B cell (primary cell): ENCODE results near the gene EFHD2. TPM values are rescaled to one million over a fixed set of nuclear protein-coding genes. Genes with fewer than 3 reads are reported as not detected.

ENCODE experiments used
- ATAC-seq: fragments of 200-7000 bp; cut with Tn5 transposase; one replicate; pipeline ENCODE4 v1.10.0; 2021; ENCODE audit warnings: low read depth, mild to moderate bottlenecking, moderate number of reproducible peaks, moderate library complexity
- CTCF ChIA-PET: fragments of 350-600 bp; sonication (Branson Sonifier 250); formaldehyde crosslinking; loops from one replicate; lab custom pipeline; 2021; ENCODE audit warnings: antibody characterized with exemption, inconsistent platforms; lab: Charles Lee
- POLR2A ChIA-PET: fragments of 350-600 bp; sonication (Branson Sonifier 250); formaldehyde crosslinking; loops from one replicate; lab custom pipeline; 2021; ENCODE audit warnings: antibody characterized with exemption; lab: Charles Lee
- DNase-seq: peaks from one replicate; pipeline ENCODE4 v3.0.0; 2013
- H2AFZ ChIP-seq: 2 replicates; pipeline ENCODE4 v1.6.1; 2012; ENCODE audit warnings: mild to moderate bottlenecking, low read depth, low read length; ENCODE audit not compliant: insufficient read depth, poor library complexity, severe bottlenecking
- H3K27ac ChIP-seq, 2 donors: 1 replicate in 1 of 2; 2 replicates in 1 of 2; pipeline ENCODE4 v1.5.1; 2012 to 2013; ENCODE audit warnings: low read length in 2 of 2, mild to moderate bottlenecking in 2 of 2, moderate library complexity in 1 of 2
- H3K27me3 ChIP-seq, 4 experiments: fragments of 200-600 bp in 1 of 4; sonication (generic) in 1 of 4; replicated peaks in 1 of 4; 1 replicate in 2 of 4; 2 replicates in 2 of 4; pipeline versions ENCODE4 v1.6.1 to v1.7.0; 2013 to 2016; ENCODE audit warnings: low read length in 3 of 4, mild to moderate bottlenecking in 2 of 4, mixed read lengths in 1 of 4, moderate library complexity in 1 of 4; ENCODE audit not compliant: insufficient read depth in 4 of 4, control insufficient read depth in 3 of 4; ENCODE audit errors: control extremely low read depth in 1 of 4
- H3K36me3 ChIP-seq, 2 experiments: replicated peaks in 1 of 2; 1 replicate in 1 of 2; 2 replicates in 1 of 2; pipeline versions ENCODE4 v1.6.1 to v1.7.1; 2013; ENCODE audit warnings: low read length in 1 of 2; ENCODE audit not compliant: insufficient read depth in 2 of 2, control insufficient read depth in 1 of 2; ENCODE audit errors: control extremely low read depth in 1 of 2, extremely low read depth in 1 of 2
- H3K4me1 ChIP-seq, 2 donors: fragments of 200-600 bp in 1 of 2; sonication (generic) in 1 of 2; 1 replicate in 1 of 2; 2 replicates in 1 of 2; pipeline versions ENCODE4 v1.5.1 to v1.6.1; 2013 to 2017; ENCODE audit warnings: low read length in 2 of 2; ENCODE audit not compliant: control insufficient read depth in 2 of 2, insufficient read depth in 2 of 2
- H3K4me2 ChIP-seq: replicated peaks from 2 replicates; pipeline ENCODE3; 2012; ENCODE audit warnings: mild to moderate bottlenecking, low read depth, low read length; ENCODE audit not compliant: poor library complexity, severe bottlenecking
- H3K4me3 ChIP-seq, 5 experiments: fragments of 200-600 bp in 1 of 5; sonication (generic) in 1 of 5; 1 replicate in 3 of 5; 2 replicates in 2 of 5; pipeline versions ENCODE4 v1.5.1 to v1.7.0; 2011 to 2016; ENCODE audit warnings: low read length in 4 of 5, mild to moderate bottlenecking in 4 of 5, low read depth in 2 of 5, control low read depth in 1 of 5, moderate library complexity in 1 of 5; ENCODE audit not compliant: insufficient read depth in 1 of 5; ENCODE audit errors: control extremely low read depth in 1 of 5, extremely low read depth in 1 of 5
- H3K79me2 ChIP-seq: fragments of 200-600 bp; sonication (generic); one replicate; pipeline ENCODE4 v1.6.0; 2016; ENCODE audit warnings: low read length; ENCODE audit not compliant: control insufficient read depth, insufficient read depth
- H3K9ac ChIP-seq: fragments of 200-600 bp; sonication (generic); 2 replicates; pipeline ENCODE4 v1.6.1; 2017; ENCODE audit warnings: mild to moderate bottlenecking, low read length, moderate library complexity
- H3K9me3 ChIP-seq, 3 donors: one replicate each; pipeline versions ENCODE4 v1.6.1 to v1.7.1; 2013; ENCODE audit warnings: low read length in 2 of 3; ENCODE audit not compliant: control insufficient read depth in 2 of 3, insufficient read depth in 1 of 3; ENCODE audit errors: control extremely low read depth in 1 of 3
- H4K20me1 ChIP-seq: 2 replicates; pipeline ENCODE4 v1.6.0; 2012; ENCODE audit warnings: mild to moderate bottlenecking, low read length; ENCODE audit not compliant: insufficient read depth, control insufficient read depth, poor library complexity, severe bottlenecking
- H3K27ac Mint-ChIP-seq: one replicate; pipeline ENCODE4 v1.8.0; 2021; ENCODE audit warnings: mixed read lengths
- H3K27me3 Mint-ChIP-seq: one replicate; pipeline ENCODE4 v1.8.0; 2021; ENCODE audit warnings: mixed read lengths
- H3K4me1 Mint-ChIP-seq: one replicate; pipeline ENCODE4 v1.8.0; 2021; ENCODE audit warnings: mixed read lengths
- H3K4me3 Mint-ChIP-seq: one replicate; pipeline ENCODE4 v1.8.0; 2021; ENCODE audit warnings: mixed read lengths
- H3K9me3 Mint-ChIP-seq: one replicate; pipeline ENCODE4 v1.8.0; 2022; ENCODE audit warnings: mixed read lengths; ENCODE audit not compliant: insufficient read depth
- EZH2 ChIP-seq: IDR thresholded peaks from 2 replicates; pipeline ENCODE4 v1.6.1; 2012; ENCODE audit warnings: borderline replicate concordance, low read depth, mild to moderate bottlenecking, moderate library complexity, low read length; ENCODE audit not compliant: insufficient read depth, poor library complexity, severe bottlenecking
- WGBS: methylation state at CpG from one replicate; pipeline ENCODE4 v1.1.5; 2013; ENCODE audit warnings: missing lambda C conversion rate; ENCODE audit not compliant: insufficient coverage; 5-methylcytosine and 5-hydroxymethylcytosine counted together
- intact Hi-C: fragments of 100-400 bp; cut with micrococcal nuclease; formaldehyde crosslinking; loops from one replicate; pipeline ENCODE4 v1.10.0; 2022
- polyA plus RNA-seq: library from polyadenylated mRNA; depleted of rRNA; stranded (reverse); fragments of >200 nt; gene quantifications from 2 replicates; pipeline ENCODE4 v1.2.3, GENCODE V29; 2012
- total RNA-seq, 2 donors: library from RNA; stranded (reverse); fragments of 120-200 nt in 1 of 2; gene quantifications; 1 replicate in 1 of 2; 2 replicates in 1 of 2; pipeline versions ENCODE4 v1.2.3 to v1.2.4, GENCODE V29; 2013 to 2022
- TF ChIP-seq, protein P1 (sequence below): fragments of 200-600 bp; IDR thresholded peaks from one replicate; pipeline ENCODE4 v1.8.0; 2022; ENCODE audit warnings: antibody characterized with exemption, mild to moderate bottlenecking

Gene EFHD2
- total and polyA plus RNA-seq, 2 donors (not counting 1 experiment from before 2014, with no cell fraction given): 39.3 to 67.2 TPM

DNA sequence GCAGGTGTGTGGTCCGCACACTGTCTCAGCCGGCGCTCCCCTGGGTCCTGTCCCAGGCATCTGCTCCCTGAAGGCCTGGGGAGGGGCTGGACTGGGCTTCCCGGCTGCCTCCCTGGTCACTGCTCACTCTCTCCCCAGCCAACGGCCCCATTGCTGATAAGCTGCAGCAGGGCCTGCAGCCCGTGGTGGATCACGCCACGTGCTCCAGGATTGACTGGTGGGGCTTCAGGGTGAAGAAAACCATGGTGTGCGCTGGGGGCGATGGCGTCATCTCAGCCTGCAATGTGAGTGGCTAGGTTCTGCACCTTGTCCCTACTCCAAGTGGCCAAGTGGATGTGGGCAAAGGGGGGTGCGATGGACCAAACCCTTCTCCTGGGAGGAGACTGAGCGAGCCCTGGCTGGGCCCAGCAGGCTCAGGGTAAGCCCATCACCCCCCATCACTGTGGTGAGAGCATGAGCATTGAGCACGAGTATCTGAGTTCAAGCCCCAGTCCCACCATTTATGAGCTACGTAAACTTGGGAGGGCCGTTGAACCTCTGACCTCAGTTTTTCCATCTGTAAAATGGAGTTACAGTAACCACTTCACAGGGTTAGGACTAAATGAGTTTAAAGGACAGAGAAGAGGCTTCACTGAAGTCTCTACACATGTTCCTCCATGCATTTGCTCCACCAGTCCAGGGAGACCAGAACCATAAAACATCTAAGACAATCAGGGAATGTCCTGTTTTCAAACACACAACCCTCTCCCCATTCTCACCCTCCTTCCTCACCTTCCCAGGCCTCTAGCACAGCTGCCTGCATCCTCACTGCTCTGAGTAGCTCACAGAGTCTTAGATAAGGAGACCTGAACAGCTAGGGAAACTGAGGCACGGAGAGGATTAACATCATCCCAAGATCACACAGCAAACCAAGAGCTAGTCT is 35.0 kb downstream of the EFHD2 start:
- H2AFZ ChIP-seq: no peak overlapping the region
- intact Hi-C loops: no loop called here
- ChIA-PET CTCF (interaction anchor here (0.8 to 1.7 kb wide), 3 partner anchors 13 to 121 kb away, joined by 3 read pairs; no protein-coding TSS in a partner anchor), POLR2A (no interaction called here)
- no peak overlapping the region for H3K27ac Mint-ChIP-seq
- H4K20me1 ChIP-seq: no peaks in the 10 kb centered on the region
- peaks cover 24% of the 10 kb centered on the region for H3K27me3 Mint-ChIP-seq
- no peaks in the 10 kb centered on the region for H3K9me3 Mint-ChIP-seq
- no peak overlapping the region for H3K4me3 Mint-ChIP-seq
- H3K4me1 Mint-ChIP-seq: no peaks in the 10 kb centered on the region
- 89% methylated on average over 16 of the region's 17 CpGs for WGBS
- no peak for TF ChIP-seq EZH2
- TF ChIP-seq, protein P1, sequence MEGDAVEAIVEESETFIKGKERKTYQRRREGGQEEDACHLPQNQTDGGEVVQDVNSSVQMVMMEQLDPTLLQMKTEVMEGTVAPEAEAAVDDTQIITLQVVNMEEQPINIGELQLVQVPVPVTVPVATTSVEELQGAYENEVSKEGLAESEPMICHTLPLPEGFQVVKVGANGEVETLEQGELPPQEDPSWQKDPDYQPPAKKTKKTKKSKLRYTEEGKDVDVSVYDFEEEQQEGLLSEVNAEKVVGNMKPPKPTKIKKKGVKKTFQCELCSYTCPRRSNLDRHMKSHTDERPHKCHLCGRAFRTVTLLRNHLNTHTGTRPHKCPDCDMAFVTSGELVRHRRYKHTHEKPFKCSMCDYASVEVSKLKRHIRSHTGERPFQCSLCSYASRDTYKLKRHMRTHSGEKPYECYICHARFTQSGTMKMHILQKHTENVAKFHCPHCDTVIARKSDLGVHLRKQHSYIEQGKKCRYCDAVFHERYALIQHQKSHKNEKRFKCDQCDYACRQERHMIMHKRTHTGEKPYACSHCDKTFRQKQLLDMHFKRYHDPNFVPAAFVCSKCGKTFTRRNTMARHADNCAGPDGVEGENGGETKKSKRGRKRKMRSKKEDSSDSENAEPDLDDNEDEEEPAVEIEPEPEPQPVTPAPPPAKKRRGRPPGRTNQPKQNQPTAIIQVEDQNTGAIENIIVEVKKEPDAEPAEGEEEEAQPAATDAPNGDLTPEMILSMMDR: no peak
- H3K4me3 ChIP-seq: no peak overlapping the region
- H3K9me3 ChIP-seq: peaks cover 0 to 3% (median 0%) of the 10 kb centered on the region in 3 donors
- peaks cover 0 to 16% (median 4%) of the 10 kb centered on the region in 4 experiments for H3K27me3 ChIP-seq
- no peak overlapping the region for H3K27ac ChIP-seq
- DNase-seq (no peak), ATAC-seq (no peak)
- H3K4me2 ChIP-seq: no peak overlapping the region
- H3K9ac ChIP-seq: no peak overlapping the region
- no peaks in the 10 kb centered on the region for H3K79me2 ChIP-seq
- no peaks in the 10 kb centered on the region for H3K4me1 ChIP-seq
- H3K36me3 ChIP-seq: no peaks in the 10 kb centered on the region
